ENCODE measurements around the gene CARMIL1. TPM values are rescaled to one million over a fixed set of nuclear protein-coding genes. Genes with fewer than 3 reads are reported as not detected.

The CARMIL1 gene
- total RNA-seq, 1 donor from 2014 or later: 15.7 TPM

- Mint-ChIP-seq H3K4me1 (peaks cover 24% of the 10 kb centered on the region), H3K4me3 (no peak overlapping the region), H3K9me3 (no peaks in the 10 kb centered on the region), H3K36me3 (no peaks in the 10 kb centered on the region), H3K27me3 (ENCODE audit: low read depth) (no peaks in the 10 kb centered on the region), H3K27ac (no peak overlapping the region)
- TF ChIP-seq CTCF (IDR thresholded peaks at IDR 0.05; ENCODE audit: unreplicated experiment): no peak
- no peak for DNase-seq (ENCODE audit: low spot score in 2 of 2, unreplicated experiment in 2 of 2)
Measured at GRCh38 chr6:25431306-25431974, 152.3 kb downstream of the CARMIL1 start.

GRCh38 chr6:25431975-25432307 lies 152.8 kb downstream of the CARMIL1 start:
- no peak overlapping the region for H3K4me3 Mint-ChIP-seq
- no peak for DNase-seq (ENCODE audit: low spot score in 2 of 2, unreplicated experiment in 2 of 2)
- no peaks in the 10 kb centered on the region for H3K36me3 Mint-ChIP-seq
- TF ChIP-seq CTCF (IDR thresholded peaks at IDR 0.05; ENCODE audit: unreplicated experiment): no peak
- H3K27me3 Mint-ChIP-seq (ENCODE audit: low read depth): no peaks in the 10 kb centered on the region
- peaks cover 20% of the 10 kb centered on the region for H3K4me1 Mint-ChIP-seq
- H3K27ac Mint-ChIP-seq: no peak overlapping the region
- H3K9me3 Mint-ChIP-seq: no peaks in the 10 kb centered on the region

- Mint-ChIP-seq H3K4me1 (peaks cover 17% of the 10 kb centered on the region), H3K27ac (no peak overlapping the region), H3K27me3 (ENCODE audit: low read depth) (no peaks in the 10 kb centered on the region), H3K36me3 (no peaks in the 10 kb centered on the region), H3K4me3 (no peak overlapping the region), H3K9me3 (no peaks in the 10 kb centered on the region)
- DNase-seq (ENCODE audit: low spot score in 2 of 2, unreplicated experiment in 2 of 2): no peak
- TF ChIP-seq CTCF (IDR thresholded peaks at IDR 0.05; ENCODE audit: unreplicated experiment): no peak
Measured at GRCh38 chr6:25434921-25435320, 155.7 kb downstream of the CARMIL1 start.

GRCh38 chr6:25435416-25435985 lies 156.3 kb downstream of the CARMIL1 start:
- Mint-ChIP-seq H3K27ac (no peak overlapping the region), H3K4me3 (no peak overlapping the region), H3K9me3 (no peaks in the 10 kb centered on the region), H3K27me3 (ENCODE audit: low read depth) (no peaks in the 10 kb centered on the region), H3K36me3 (no peaks in the 10 kb centered on the region), H3K4me1 (peaks cover 17% of the 10 kb centered on the region)
- no peak for TF ChIP-seq CTCF (IDR thresholded peaks at IDR 0.05; ENCODE audit: unreplicated experiment)
- DNase-seq (ENCODE audit: low spot score in 2 of 2, unreplicated experiment in 2 of 2): no peak

- no peak for DNase-seq (ENCODE audit: low spot score in 2 of 2, unreplicated experiment in 2 of 2)
Measured at GRCh38 chr6:25436760-25437159, 157.6 kb downstream of the CARMIL1 start.

More at GRCh38 chr6:25436760-25437159, 157.6 kb downstream of the CARMIL1 start:
- no peak for TF ChIP-seq CTCF (IDR thresholded peaks at IDR 0.05; ENCODE audit: unreplicated experiment)
- Mint-ChIP-seq H3K9me3 (no peaks in the 10 kb centered on the region), H3K36me3 (no peaks in the 10 kb centered on the region), H3K4me3 (no peak overlapping the region), H3K4me1 (peaks cover 18% of the 10 kb centered on the region), H3K27ac (no peak overlapping the region), H3K27me3 (ENCODE audit: low read depth) (no peaks in the 10 kb centered on the region)

All from mesothelial cell of epicardium (in vitro differentiated cells).